OCI-M1 (cell line): ENCODE measurements around the gene RALBP1.
"Not testable (repeated sequence)": the region's sequence is repeated elsewhere in the genome, so short reads cannot be mapped to it uniquely, and the experiment has no call there.

Experiments
- DNase-seq: peaks from one replicate; lab custom pipeline; 2025; lab: John Stamatoyannopoulos, UW

RALBP1 gene

DNA sequence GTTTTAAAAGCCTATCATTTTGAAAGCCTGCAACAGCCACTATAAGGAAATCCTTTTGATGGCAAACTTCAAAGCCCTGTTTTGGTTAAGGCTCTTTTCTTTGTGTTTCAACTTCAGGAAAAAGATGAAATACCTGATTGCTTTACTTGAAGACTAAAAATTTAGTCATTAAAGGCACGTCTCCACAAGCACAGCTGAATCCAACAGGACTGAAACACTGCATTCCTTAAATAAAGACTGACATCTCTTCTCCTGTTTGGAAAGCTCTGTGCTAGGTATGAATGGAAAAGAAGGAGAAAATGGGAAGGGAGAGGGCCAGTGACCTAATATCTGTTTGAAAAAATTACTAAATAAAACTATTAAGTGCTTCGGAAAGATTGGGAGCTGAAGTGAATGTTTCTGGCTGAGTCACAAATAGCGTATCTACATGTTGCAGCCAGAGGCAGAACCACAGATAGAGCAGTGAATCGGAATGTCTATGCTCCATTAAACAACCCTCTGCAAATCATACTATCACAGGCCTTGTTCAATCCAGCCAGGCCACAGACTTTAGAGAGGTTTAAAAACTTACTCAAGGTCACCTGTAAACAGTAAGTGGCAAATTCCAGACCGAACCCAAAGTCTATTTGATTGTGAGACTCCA, 21.1 kb upstream of the RALBP1 start:
- DNase-seq: no peak

DNA sequence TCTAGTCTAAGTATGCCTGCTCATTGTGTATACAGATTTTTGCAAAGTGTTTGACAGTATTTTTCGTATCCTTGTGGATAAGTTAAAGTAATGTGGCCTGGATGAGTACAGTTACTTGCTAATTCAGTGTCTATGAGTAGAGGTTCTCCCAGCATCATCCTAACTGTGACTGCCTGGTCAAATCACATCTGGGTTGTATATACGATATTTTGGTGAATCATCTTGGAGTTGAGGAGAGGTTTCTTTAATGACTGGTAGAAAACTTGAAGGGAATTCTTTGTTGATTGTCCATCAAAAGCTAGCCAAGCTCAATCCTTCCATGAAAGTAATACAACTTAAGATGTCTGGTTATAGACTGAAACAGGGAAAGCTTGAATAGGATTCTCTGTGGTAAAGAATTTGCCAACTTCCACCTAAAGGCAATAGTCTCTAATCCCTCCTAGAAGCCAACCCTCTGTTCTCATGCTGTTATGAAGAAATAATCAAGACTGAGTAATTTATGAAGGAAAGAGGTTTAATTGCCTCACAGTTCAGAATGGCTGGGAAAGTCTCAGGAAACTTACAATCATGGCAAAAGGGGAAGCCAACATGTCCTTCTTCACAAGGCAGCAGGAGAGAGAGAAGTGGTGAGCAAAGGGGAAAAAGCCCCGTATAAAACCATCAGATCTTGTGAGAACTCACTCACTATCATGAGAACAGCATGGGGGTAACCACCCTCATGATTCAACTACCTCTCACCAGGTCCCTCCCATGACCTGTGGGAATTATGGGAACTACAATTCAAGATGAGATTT, 19.4 kb upstream of the RALBP1 start:
- DNase-seq: no peak

DNA sequence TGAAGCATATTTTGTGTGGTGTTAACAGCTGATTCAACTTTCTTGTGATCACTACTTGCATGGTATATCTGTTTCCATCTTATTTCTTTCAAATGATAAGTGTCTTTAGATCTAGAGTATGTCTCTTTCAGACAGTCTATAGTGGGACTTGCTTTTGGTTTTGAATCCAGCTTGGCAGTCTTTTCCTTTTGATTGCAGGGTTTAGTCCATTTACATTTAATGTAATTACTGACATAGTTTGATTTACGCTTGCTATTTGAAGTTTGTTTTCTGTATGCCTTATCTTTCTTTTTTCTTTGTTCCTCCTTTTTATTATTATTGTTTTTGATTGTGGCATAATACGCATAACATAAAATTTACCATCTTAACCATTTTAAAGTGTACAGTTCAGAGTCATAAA, 9.2 kb upstream of the RALBP1 start:
- no peak for DNase-seq

DNA sequence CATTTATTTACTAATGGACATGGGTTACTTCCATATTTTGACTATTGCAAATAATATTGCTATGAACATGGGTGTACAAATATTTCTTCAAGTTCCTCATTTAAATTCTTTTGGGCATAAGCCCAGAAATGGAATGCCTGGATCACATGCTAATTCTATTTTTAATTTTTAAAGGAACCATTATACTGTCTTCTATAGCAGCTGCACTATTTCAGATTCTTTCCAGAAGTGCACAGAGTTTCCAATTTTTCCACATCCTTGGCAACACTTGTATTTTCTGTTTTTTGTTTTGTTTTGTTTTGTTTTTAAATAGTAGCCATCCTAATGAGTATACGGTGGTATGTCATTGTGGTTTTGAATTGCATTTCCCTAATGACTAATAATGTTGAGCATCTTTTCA, 8.5 kb upstream of the RALBP1 start:
- no peak for DNase-seq

DNA sequence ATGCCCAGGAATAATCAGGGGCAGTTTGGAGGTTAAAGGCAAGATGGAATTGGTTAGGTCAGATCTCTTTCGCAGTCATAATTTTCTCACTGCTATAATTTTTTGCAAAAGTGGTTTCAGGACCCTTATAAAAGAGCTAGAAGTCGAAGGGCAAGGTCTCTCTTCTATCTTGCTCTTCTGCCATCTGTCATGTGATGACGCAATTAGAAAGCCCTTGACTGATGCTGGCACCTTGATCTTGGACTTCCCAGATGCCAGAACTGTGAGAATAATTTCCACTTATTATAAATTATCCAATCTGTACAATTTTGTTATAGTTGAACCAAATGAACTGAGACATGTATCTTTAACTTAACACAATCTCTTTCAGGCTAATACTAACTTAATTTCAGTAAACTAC, 6.3 kb upstream of the RALBP1 start:
- DNase-seq: no peak

DNA sequence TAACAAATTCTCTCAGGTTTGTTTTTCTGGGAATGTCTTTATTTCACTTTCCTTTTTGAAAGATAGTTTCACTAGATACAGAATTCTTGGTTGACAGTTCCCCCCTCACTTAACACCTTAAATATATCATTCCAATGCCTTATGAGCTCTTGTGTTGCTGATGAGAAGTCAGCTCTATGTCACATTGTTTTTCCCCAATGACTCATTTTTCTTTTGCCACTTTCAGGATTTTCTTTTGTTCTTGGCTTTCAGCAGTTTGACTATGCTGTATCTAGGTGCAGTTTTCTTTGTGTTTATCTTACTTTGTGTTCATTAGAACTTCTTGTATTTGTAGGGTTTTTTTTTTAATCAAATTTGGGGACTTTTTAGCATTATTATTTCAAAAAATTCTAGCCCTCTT, 5.6 kb upstream of the RALBP1 start:
- peak; percentile 46 for DNase-seq

DNA sequence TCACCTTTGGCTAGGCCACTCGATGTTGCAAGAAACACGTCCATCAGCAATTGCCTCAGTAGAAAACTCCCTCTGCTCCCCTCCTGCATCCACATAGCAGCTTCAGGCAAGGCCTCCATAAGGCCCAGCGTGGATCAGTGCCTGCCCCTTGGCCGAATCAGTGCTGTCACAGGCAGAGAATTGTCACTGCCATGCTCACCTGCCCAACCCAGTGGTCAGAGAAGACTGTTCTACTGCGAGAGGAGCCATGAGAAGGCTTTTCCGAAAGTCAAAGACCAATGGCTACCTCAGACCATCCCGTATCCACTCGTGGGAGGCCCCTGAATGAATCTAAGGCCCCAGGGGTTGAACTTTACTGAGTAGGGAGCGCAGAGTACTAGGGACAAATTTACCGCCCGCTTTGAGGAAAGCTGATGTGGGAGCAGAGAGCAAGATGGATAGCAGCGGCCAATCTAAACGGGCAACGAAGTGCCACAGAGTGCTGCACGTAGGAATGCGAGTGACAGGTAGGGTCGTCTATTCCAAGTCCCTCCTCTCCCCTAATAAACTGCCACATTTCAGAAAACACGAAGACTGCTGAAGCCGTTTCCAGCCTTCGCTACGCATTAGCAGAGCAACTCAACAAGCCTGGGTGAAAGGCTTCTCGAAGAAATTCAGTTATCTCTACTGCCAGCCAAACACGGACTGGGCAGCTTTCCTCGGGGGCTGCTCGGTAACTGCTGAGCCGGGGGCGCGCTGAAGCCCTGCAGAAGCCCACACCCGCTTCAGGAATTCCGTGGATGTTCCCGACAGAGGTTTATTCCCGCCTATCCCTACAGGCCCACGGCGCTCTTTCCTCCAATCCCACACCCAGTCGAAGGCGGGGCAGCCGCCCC, 968 bp upstream of the RALBP1 start:
- no peak for DNase-seq

DNA sequence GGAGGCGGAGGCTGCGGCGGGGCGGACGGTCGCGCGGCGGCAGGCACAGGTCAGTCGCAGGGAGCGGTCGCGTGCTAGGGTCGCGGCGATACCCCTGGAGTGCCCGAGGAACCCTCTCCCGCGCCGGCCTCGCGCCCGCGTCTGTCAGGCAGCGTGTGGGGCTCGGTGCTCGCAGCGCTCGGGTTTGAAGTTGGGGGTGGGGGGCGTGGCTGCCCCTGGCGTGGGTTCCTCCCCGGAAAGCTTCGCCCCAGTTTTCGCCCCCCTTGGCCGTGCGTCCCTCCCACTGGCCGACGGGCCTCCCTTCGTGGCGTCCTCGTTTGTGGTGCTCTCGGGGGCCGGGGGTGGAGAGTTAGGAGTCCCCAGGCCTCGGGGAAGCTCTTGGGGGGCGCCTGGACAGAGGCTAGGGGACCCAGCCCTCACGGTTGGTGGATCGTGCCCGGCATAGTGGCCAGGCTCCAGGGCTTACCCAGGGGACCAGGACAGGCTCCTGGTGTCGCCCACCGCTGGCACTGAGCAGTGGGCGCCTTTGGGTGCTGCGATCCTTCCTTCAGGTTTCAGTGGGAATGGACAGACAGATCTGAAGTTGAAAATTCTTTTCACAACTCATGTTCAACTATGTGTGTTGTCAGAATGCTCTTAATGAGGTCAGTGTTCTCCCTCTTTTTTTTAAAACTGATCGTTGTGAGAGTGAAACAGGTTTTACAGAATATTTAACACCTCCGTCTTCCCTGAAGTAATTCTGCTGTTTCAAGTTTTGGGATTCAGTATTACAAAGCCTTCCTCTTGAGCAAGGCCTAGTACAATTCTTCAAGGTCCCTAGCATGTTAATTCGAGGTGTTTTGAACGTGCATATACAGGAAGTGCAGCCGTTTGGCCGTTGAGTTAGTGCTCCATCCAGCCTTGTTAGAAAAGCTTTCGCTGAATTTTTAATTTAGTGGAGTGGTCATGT, 604 bp downstream of the RALBP1 start:
- DNase-seq: peak; percentile 79

DNA sequence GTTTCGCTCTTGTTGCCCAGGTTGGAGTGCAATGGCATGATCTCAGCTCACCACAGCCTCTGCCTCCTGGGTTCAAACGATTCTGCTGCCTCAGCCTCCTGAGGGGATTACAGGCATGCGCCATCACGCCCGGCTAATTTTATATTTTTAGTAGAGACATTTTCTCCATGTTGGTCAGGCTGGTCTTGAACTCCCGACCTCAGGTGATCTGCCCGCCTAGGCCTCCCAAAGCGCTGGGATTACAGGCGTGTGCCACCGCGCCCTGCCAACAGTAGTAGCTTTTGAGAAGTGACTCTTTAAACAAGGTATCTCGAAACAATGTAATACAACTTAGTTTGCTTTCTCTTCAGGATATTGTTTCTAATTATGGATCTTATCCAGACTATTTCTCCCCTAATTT, 1.6 kb downstream of the RALBP1 start:
- not testable (repeated sequence) for DNase-seq

DNA sequence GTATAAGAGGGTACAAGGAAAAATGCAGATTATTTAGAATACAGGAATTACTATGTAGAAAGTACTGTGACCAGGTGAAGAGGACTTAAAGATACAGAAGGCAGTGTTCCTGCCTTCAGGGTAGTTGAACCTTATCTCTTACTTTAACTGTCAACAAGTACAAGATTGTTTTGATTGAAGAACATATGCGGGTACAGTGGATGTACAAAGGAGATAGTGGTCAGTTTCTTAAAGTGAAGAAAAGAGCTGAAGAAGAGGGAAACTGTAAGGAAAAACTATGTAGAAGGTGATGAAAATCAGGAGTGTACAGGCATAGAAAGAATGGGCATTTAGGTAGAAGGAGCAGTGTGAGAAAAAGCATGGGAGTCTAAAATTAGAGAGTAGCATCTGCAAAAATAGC, 2.2 kb downstream of the RALBP1 start:
- DNase-seq: no peak

DNA sequence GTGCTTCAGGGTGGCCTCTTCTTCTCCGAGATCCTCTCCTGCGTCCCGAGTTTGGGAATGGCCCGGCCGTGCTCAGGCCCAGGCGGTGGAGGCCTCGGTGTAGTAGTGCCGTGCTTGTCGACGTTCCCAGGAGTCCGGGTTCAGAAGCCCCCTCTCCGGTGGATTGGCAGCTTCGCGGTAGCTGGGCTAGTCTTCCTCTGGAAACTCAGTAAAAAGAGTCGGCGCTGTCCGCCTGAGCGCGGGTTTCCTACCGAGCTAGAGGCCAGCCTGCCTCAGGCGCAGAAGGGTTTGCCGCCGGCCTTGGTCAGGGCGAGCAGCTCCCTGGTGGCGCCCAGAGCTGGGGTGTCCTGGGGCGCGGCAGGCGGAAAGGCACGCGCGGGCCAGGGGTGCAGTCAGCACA, 3.2 kb downstream of the RALBP1 start:
- DNase-seq: no peak

DNA sequence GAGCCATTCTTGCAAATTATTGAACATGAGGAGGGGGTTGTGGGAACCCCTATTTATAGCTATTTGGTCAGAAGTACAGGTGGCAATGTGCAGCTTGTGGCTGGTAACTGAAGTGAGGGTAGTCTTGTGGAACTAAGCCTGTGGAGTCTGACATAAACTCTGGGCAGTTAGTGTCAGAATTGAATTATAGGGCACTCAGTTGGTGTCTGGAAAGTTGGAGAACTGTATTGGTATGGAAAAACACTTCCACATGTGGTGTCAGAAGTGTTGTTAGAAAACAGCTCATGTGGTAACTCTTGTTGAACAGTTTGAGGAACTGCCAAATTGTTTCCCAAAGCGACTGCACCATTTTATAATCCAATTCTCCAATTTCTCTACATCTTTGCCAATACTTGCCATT, 7.5 kb downstream of the RALBP1 start:
- no peak for DNase-seq

DNA sequence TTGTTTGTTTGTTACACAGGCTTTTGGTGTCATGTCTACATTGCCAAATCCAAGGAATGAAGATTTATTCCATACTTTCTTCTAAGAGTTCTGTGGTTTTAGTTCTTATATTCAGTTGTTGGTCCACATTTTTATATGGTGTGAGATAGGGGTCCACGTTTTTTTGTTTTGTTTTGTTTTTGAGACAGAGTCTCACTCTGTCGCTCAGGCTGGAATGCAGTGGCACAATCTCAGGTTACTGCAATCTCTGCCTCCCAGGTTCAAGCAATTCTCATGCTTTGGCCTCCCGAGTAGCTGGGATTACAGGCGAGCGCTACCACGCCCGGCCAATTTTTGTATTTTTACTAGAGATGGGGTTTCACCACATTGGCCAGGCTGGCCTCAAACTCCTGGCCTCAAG, 8.2 kb downstream of the RALBP1 start:
- no peak for DNase-seq

DNA sequence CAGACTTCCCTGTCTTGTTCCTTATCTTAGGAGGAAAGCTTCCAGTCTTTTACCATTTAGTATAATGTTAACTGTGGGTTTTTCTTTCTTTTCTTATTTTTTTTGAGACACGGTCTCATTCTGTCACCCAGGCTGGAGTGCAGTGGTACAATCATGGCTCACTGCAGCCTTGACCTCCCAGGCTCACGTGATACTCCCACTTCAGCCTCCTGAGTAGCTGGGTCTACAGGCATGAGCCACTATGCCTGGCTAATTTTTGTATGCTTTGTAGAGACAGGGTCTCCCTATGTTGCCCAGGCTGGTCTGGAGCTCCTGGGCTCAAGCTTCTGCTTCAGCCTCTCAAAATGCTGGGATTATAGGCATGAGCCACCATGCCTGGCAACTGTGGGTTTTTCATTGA, 9.5 kb downstream of the RALBP1 start:
- DNase-seq: not testable (repeated sequence)

DNA sequence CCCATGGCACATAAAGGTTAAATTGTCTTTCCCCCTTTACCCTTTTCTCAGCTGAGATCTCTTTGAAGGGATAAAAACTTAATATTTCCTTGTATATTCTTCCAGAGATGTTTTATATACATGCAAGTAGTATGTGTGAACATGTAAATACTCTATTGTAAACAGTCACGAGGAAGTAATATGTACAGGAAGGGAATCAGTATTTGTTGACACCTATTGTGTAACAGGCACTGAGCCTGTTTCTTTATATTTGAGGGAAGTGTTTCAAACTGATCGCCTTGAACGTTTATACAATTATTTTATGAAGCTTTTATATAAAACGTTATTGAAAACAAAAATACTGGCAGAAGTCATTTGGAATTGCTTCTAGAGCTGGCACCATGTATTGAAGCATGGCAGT, 13.2 kb downstream of the RALBP1 start:
- DNase-seq: no peak

DNA sequence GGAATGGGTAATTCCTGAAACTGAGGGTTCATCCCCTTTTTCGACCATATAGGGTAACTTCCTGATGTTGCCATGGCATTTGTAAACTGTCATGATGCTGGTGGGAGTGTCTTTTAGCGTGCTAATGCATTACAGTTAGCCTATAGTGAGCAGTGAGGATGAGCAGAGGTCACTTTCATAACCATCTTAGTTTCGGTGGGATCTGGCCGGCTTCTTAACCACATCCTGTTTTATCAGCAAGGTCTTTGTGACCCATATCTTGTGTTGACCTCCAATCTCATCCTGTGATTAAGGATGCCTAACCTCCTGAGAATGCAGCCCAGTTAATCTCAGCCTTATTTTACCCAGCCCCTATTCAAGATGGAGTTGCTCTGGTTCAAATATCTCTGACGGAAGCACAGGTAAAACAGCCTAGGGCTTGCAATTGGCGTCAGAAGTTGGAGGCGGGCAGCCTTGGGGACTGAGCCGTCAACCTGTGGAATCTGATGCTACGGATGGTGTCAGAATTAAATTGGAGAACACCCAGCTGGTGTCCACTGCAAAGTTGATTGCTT, 19.5 kb downstream of the RALBP1 start:
- peak; percentile 75 for DNase-seq

DNA sequence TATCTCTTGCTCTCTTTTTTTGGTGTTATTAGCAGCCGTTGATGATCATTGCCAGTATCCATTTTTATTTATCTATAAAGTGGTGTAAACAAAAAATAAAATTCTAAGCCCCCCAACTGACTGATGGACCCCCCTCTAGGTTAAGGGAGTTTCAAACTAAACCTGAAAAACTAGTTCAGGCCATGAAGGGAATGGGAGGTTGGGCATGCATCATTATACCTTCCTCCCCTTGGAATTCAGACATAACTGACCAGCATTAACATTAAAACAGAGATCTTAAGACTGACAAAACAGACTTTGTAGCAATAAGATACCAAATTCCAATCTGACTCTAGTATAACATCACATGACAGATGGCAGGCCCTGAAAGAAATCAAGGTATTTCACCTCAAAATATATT, 20.2 kb downstream of the RALBP1 start:
- DNase-seq: no peak

DNA sequence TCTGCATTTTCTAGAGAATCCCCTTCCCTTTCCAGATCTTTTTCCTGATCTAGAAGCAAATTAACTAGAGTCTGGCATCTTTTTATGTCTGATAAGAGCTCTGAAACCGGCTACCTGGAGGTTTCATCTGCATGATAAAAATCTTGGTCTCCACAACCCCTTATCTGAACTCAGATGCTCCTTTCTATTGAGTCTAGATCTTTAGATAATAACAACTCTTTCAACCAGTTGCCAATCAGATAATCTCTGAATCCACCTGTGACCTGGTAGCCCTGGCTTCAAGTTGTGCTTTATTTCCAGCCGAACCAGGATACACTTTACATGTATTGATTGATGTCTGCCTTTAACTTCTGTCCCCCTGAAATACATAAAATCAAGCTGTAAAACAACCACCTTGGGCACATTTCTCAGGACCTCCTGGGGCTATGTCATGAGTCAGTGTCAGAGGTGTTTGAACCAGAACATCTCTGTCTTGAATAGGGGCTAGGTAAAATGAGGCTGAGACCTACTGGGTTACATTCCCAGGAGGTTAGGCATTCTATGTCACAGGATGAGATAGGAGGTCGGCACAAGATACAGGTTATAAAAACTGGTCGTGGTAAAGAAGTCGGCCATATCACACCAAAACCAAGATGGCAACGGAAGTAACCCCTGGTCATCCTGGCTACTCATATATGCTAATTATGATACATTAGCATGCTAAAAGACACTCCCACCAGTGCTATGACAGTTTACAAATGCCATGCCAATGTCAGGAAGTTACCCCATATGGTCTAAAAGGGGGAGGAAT, 20.8 kb downstream of the RALBP1 start:
- DNase-seq: no peak

DNA sequence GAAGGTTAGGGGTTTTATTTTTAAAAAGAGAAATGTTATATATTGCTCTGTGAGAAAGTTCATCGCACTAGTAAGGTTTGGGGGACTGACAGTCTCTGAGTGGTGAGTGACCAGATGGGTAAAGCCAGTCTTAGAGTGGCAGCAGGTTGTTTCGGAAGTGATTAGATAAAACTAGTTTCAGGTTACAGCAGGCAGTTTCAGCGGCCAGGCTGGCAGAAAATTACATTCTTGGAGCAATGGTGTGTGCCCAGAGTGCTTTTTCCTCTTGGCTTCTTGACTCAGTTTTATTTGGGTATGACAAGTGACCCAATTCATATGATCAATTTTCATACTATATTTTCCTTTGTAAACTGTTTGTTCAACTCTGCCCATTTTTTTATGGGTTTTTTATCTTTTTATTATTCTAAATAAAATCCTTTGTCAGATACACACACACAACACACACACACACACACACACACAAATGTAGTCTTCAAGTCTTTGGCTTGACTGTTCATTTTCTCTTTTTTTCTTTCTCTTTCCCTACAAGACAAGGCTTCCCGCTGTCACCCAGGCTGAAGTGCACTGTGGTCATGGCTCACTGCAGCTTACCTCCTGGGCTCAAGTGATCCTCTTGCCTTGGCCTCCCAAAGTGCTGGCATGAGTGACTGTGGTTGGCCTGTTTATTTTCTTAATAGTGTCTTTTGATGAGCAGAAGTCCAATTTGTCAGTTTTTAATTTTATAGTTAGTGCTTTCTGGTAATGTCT, 30.9 kb downstream of the RALBP1 start:
- DNase-seq: peak; percentile 67

DNA sequence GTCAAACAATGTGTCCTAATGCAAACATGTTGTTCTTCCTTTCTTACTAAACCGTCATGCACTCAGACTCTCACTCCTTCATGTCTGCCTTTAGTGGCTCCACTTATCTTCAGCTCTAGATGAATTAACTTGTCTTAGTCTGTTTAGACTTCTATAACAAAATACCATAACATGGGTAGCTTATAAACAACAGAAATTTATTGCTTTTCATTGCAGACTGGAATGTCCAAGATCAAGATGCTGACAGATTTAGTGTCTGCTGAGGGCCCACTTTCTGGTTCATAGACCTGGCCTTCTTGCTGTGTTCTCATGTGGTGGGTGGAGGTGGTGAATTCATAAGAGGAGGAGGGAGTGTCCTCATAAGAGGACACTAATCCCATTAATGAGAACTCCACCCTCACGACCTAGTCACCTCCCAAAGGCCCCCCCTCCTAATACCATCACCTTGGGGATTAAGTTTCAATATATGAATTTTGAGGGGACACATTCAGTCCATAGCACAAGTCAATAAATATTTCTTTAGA, 32.3 kb downstream of the RALBP1 start:
- DNase-seq: no peak
